ENCODE measurements around the gene USH2A. TPM values are rescaled to one million over a fixed set of nuclear protein-coding genes. Genes with fewer than 3 reads are reported as not detected.

USH2A gene
- total RNA-seq, 1 experiment from 2014 or later: 8.1 TPM

GRCh38 chr1:215789981-215790380 lies 633.3 kb downstream of the USH2A start:
- DNase-seq (ENCODE audit: low spot score): no peak

DNA sequence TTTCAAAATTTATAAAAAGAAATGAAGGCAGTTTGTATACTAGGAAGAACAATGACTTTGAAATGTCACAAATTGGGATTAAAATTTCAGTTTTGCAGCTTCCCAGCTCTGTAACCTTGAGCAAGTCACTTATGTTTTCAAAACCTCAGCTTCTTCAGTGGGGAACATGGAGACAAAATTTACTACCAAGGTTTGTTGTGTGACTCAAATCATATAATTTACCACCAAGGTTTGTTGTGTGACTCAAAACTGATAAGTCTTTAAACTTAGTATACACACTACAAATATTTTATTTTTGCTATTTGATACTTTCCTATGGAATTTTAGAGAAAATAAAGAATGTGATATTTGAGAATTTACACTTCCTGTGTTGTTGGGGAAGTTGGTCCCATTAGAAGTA lies 636.3 kb downstream of the USH2A start:
- no peak for DNase-seq (ENCODE audit: low spot score)

DNA sequence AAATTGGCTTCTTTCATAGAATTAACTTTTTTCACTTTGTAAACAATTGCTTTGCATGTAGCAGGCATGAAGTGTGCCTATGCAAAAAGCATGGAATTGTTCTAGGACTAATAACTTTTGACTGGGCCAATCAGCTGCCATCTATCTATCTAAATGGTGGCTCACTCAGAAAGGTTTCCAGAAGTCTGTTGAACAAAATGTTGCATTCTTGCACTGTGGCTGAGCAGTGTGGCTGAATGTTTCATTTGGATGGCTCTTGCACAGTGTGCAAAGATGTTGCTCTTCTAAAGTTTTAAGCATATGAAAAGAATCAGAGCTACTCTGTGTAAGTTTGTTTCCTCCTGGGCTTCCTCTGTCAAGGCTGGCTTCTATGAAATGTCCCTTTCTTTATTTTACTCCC lies 642.6 kb downstream of the USH2A start:
- DNase-seq (ENCODE audit: low spot score): no peak

GRCh38 chr1:215780139-215780538 lies 643.1 kb downstream of the USH2A start:
- DNase-seq (ENCODE audit: low spot score): no peak

GRCh38 chr1:215779729-215780128 lies 643.5 kb downstream of the USH2A start:
- no peak for DNase-seq (ENCODE audit: low spot score)

DNA sequence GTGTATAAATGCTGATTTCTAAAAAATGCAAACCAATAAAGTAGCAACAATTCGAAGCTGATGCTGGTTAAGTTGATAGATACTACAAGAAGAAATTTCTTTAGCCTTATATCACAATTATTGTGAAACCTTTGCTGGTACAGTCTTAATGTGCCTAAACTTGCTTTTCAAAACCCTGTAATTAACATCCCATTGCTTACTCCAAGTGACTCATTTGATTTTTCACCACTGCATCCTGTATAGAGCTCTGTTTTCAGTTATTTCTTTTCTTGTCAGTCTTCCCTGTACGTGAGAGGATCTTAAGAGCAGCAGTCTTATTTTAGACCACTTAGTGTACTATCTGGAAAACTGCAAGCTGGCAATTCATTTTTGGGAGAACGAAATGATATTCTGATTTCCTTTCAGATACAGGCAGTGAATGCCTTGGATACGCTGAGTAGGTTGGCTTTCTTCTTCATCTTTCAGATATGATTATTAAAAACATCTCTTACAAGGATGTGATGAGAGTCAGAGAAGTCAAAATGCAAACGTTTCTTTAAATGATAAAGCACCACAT lies 645.8 kb downstream of the USH2A start:
- DNase-seq (ENCODE audit: low spot score): no peak

- no peak for DNase-seq (ENCODE audit: low spot score)
Measured at GRCh38 chr1:215776336-215776735, 646.9 kb downstream of the USH2A start.

GRCh38 chr1:215772151-215772550 lies 651.1 kb downstream of the USH2A start:
- DNase-seq (ENCODE audit: low spot score): no peak

DNA sequence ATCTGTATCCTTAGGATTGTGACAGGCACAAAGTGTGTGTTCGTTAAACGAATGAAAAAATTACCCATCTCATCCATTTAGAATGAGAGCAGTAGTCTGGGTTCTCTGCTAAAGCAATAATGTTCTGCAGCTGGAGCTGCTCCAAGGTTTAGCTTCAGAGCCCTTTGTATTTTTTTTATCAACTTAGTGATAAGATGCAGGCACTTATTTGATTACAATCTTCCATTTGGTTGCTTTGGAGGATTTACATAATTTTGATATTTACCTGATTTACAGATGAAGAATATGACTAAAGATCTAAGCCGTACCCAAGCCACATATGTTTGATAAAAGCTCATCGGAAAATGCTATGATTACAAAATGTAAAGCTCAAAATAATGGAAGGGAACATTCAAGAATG lies 654.9 kb downstream of the USH2A start:
- no peak for DNase-seq (ENCODE audit: low spot score)

GRCh38 chr1:215767761-215768160 lies 655.5 kb downstream of the USH2A start:
- DNase-seq (ENCODE audit: low spot score): no peak

GRCh38 chr1:215766521-215766920 lies 656.7 kb downstream of the USH2A start:
- DNase-seq (ENCODE audit: low spot score): no peak

DNA sequence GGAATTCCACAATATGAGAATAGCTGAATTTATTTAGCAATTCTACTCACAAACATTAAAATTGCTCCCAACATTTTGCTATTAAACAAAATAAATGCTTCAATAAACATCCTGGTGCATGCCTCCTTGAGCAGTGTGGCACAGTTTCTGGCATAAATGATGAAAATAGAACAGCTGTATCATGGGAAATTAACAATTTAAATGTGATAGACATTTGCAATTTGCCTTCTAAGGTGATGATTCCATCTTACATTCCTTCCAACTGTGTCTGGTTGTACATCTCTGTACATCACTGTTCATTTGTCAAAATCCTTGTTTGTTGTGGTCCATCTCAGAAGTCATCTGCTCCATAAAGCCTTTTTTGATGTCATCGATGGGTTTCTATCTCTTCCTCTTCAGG lies 657.4 kb downstream of the USH2A start:
- DNase-seq (ENCODE audit: low spot score): no peak

GRCh38 chr1:215761446-215761845 lies 661.8 kb downstream of the USH2A start:
- DNase-seq (ENCODE audit: low spot score): no peak

GRCh38 chr1:215754112-215754511 lies 669.1 kb downstream of the USH2A start:
- DNase-seq (ENCODE audit: low spot score): no peak

- peak; percentile 79 for DNase-seq (ENCODE audit: low spot score)
Measured at GRCh38 chr1:215749414-215749813, 673.8 kb downstream of the USH2A start.

DNA sequence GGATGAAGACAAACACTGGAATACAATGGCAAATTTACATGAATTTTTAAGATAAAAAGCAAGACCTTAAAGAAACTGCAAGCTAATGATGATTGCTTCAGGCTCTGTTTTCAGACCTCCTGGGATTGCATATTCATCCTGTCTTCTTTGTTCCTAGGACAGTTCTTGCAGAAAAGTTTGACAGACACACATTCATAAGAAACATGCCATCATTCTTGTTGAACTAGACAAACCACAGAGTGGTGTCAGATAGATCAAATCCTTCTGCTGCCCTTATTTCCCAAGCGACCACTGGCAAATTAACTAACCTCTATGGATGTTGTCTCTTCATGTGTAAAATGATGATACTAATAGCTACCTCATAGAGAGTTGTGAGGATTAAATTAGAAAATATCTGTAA lies 674.8 kb downstream of the USH2A start:
- no peak for DNase-seq (ENCODE audit: low spot score)

DNA sequence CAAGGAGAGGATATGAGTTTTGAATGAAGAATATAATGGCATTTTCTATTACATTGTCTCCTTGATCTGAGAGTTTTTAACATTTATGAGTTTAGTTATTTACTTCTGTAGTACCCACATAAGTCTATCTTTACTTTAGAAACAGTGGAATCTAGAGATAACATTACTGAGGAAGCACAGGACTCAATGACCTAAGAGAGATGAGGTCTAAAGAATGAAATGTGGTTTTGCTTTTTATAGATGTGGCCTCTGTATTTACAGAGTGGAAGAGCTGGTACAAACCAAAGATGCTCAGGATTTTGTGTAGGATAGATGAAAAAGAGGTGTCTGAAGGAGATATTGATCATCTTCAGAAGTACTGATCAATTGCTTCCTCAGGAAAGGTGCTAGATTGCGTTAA lies 678.8 kb downstream of the USH2A start:
- peak; percentile 11 for DNase-seq (ENCODE audit: low spot score)

- no peak for DNase-seq (ENCODE audit: low spot score)
Measured at GRCh38 chr1:215739025-215739424, 684.2 kb downstream of the USH2A start.

GRCh38 chr1:215731699-215732098 lies 691.5 kb downstream of the USH2A start:
- DNase-seq (ENCODE audit: low spot score): no peak

- DNase-seq (ENCODE audit: low spot score): no peak
Measured at GRCh38 chr1:215730600-215730999, 692.6 kb downstream of the USH2A start.

GRCh38 chr1:215728169-215728568 lies 695.1 kb downstream of the USH2A start:
- no peak for DNase-seq (ENCODE audit: low spot score)

- DNase-seq (ENCODE audit: low spot score): no peak
Measured at GRCh38 chr1:215720126-215720525, 703.1 kb downstream of the USH2A start.

DNA sequence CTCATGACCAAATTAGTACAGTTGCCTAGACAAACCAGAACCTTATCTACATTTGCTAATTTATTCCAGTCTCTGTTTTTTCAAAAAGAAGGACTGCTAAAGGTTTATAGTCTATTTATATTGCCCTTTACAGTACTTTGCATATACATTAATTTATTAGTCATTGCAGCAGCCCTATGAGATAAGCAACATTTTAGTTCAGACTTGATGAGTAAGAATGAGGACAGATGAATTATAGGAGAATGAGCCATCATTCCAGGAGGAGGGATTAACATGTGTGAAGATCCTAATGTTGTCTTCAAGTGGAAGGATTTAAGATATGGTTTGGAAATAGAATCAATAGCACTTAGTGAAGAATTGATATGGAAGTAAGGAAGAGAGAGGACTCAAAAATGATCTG lies 703.7 kb downstream of the USH2A start:
- DNase-seq (ENCODE audit: low spot score): peak; percentile 46

- DNase-seq (ENCODE audit: low spot score): peak; percentile 12
Measured at GRCh38 chr1:215718575-215719287, 704.5 kb downstream of the USH2A start.

All from A172 (cell line).